Body of pancreas (tissue), 4 donors: ENCODE measurements around the gene SYT6.

Source experiments
- POLR2A ChIP-seq, 3 donors: fragments of 450-650 bp; IDR thresholded peaks; one replicate each; pipeline ENCODE4 v1.6.1; 2016; ENCODE audit warnings: antibody characterized with exemption in 3 of 3, mild to moderate bottlenecking in 2 of 3
- TF ChIP-seq, protein P1 (sequence below), 7 experiments: fragments of 450-650 bp in 4 of 7; fragments of 200-600 bp in 3 of 7; sonication (generic) in 3 of 7; IDR thresholded peaks; one replicate each; pipeline ENCODE4 v1.5.1; 2016 to 2019; ENCODE audit warnings: antibody characterized with exemption in 7 of 7

DNA sequence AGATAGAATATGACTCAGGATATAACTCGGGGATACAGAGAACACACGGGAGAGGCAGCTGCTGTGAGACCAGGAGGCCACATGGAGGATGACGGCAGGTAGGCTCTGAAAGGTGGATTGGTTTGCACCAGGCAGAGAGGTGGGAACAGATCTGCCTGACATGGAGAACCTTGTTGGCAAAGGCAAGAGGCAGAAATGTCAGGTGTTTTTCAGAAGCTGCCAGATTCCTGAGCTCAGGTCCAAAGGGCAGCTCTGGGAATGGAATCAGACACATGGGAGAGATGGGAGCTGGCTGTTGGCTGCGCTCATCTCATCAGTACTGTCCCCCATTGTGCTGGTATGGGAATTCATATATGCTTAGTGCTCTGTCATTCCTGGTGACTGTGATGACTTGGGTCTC, 19.2 kb downstream of the SYT6 start:
- TF ChIP-seq, protein P1, sequence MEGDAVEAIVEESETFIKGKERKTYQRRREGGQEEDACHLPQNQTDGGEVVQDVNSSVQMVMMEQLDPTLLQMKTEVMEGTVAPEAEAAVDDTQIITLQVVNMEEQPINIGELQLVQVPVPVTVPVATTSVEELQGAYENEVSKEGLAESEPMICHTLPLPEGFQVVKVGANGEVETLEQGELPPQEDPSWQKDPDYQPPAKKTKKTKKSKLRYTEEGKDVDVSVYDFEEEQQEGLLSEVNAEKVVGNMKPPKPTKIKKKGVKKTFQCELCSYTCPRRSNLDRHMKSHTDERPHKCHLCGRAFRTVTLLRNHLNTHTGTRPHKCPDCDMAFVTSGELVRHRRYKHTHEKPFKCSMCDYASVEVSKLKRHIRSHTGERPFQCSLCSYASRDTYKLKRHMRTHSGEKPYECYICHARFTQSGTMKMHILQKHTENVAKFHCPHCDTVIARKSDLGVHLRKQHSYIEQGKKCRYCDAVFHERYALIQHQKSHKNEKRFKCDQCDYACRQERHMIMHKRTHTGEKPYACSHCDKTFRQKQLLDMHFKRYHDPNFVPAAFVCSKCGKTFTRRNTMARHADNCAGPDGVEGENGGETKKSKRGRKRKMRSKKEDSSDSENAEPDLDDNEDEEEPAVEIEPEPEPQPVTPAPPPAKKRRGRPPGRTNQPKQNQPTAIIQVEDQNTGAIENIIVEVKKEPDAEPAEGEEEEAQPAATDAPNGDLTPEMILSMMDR (IDR thresholded peaks at IDR 0.05): no peak
- TF ChIP-seq POLR2A (IDR thresholded peaks at IDR 0.05): no peak
